Measurements from ENCODE around the gene IFI6. TPM values are rescaled to one million over a fixed set of nuclear protein-coding genes. Genes with fewer than 3 reads are reported as not detected.

Gene IFI6
- total RNA-seq, 1 donor from 2014 or later: 211 TPM

DNA sequence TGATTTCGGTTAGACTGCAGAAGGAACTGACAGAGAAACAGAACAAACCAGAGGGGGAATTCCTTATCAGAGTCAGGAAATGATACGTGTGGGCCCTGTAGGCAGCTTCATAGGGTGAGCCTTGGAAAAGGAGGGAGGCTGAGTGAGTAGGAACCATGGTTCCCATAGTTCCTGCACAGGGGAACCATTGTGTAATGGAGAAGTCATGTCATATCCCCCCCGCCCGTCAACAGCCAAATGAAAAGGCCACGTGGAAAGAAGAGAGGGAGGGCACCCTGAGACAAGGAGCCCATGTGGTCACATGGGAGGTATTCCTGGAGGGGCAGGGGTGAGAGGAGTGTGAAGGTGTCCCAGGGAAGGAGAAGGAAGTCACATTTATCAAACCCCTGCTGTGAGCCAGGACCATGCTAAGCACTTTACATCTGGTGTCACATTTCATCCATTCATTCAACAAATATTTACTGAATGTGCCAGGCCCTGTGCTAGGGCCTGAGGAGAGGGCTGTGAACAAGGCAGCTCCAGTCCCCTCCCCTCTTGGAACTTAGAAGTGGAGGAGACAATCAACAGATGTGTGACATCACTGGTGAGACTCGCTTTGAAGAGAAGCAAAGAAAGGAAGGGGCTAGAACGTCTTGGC lies 21.3 kb downstream of the IFI6 start:
- Histone ChIP-seq H3K27ac (no peak overlapping the region), H3K36me3 (no peaks in the 10 kb centered on the region), H3K9me3 (no peaks in the 10 kb centered on the region), H3K4me3 (no peak overlapping the region), H3K27me3 (ENCODE audit: low read depth) (no peaks in the 10 kb centered on the region), H3K4me1 (peaks cover 22% of the 10 kb centered on the region)
- peak; percentile 52 to 59 for ATAC-seq
- TF ChIP-seq, protein P1, sequence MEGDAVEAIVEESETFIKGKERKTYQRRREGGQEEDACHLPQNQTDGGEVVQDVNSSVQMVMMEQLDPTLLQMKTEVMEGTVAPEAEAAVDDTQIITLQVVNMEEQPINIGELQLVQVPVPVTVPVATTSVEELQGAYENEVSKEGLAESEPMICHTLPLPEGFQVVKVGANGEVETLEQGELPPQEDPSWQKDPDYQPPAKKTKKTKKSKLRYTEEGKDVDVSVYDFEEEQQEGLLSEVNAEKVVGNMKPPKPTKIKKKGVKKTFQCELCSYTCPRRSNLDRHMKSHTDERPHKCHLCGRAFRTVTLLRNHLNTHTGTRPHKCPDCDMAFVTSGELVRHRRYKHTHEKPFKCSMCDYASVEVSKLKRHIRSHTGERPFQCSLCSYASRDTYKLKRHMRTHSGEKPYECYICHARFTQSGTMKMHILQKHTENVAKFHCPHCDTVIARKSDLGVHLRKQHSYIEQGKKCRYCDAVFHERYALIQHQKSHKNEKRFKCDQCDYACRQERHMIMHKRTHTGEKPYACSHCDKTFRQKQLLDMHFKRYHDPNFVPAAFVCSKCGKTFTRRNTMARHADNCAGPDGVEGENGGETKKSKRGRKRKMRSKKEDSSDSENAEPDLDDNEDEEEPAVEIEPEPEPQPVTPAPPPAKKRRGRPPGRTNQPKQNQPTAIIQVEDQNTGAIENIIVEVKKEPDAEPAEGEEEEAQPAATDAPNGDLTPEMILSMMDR (IDR thresholded peaks at IDR 0.05): no peak
- no peak for DNase-seq
- intact Hi-C loops (cut with DNase I): no loop called here

- Histone ChIP-seq H3K4me1 (peaks cover 17% of the 10 kb centered on the region), H3K27ac (no peak overlapping the region), H3K4me3 (no peak overlapping the region), H3K27me3 (ENCODE audit: low read depth) (no peaks in the 10 kb centered on the region), H3K36me3 (no peaks in the 10 kb centered on the region), H3K9me3 (no peaks in the 10 kb centered on the region)
- intact Hi-C loops (cut with DNase I): no loop called here
- ATAC-seq (no peak), DNase-seq (no peak)
- TF ChIP-seq, protein P1 (IDR thresholded peaks at IDR 0.05): no peak
These were observed 21.8 kb downstream of the IFI6 start for GRCh38 chr1:27650171-27650538.

DNA sequence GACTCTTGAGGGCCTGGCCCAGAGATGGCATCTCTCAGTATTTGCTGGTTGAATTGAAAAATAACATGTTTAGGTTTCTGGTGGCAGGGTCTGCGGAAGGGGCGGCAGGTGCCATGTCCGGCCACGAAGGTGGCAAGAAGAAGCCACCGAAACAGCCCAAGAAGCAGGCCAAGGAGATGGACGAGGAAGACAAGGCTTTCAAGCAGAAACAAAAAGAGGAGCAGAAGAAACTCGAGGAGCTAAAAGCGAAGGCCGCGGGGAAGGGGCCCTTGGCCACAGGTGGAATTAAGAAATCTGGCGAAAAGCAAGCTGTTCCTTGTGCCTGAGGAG lies 22.7 kb downstream of the IFI6 start:
- no peak overlapping the region for H3K4me3 ChIP-seq
- TF ChIP-seq, protein P1 (IDR thresholded peaks at IDR 0.05): no peak
- DNase-seq: no peak
- no peaks in the 10 kb centered on the region for H3K9me3 ChIP-seq
- intact Hi-C loops (cut with DNase I): no loop called here
- no peaks in the 10 kb centered on the region for H3K36me3 ChIP-seq
- H3K27me3 ChIP-seq (ENCODE audit: low read depth): no peaks in the 10 kb centered on the region
- no peak for ATAC-seq
- no peak overlapping the region for H3K27ac ChIP-seq
- peaks cover 16% of the 10 kb centered on the region for H3K4me1 ChIP-seq

- no peaks in the 10 kb centered on the region for H3K36me3 ChIP-seq
- no peaks in the 10 kb centered on the region for H3K27me3 ChIP-seq (ENCODE audit: low read depth)
- H3K9me3 ChIP-seq: no peaks in the 10 kb centered on the region
- no peak overlapping the region for H3K27ac ChIP-seq
- TF ChIP-seq, protein P1 (IDR thresholded peaks at IDR 0.05): no peak
- DNase-seq (no peak), ATAC-seq (no peak)
- intact Hi-C loops (cut with DNase I): no loop called here
- no peak overlapping the region for H3K4me3 ChIP-seq
- peaks cover 19% of the 10 kb centered on the region for H3K4me1 ChIP-seq
These were observed 23.2 kb downstream of the IFI6 start for GRCh38 chr1:27648602-27649305.

DNA sequence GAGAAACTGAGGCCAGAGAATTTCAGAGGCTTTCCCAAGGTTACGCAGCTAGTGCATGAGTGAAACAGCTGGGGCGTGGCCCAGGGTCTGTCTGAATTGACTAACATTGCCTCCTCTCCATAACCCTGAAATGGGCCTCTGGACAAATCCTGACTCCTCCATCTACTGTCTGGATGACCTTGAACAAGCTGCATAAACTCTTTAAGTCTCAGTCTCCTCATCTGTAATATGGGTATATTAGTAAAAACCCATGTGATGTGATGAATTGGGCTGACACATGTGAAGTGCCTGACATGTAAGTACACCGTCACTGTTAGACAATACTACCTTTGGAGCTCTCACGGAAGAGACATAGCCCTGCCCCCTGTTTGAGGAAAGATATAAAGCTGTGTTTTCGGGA lies 24.7 kb downstream of the IFI6 start:
- ATAC-seq (no peak), DNase-seq (no peak)
- Histone ChIP-seq H3K4me3 (no peak overlapping the region), H3K9me3 (no peaks in the 10 kb centered on the region), H3K36me3 (no peaks in the 10 kb centered on the region), H3K27ac (no peak overlapping the region), H3K4me1 (peaks cover 24% of the 10 kb centered on the region), H3K27me3 (ENCODE audit: low read depth) (no peaks in the 10 kb centered on the region)
- intact Hi-C loops (cut with DNase I): no loop called here
- TF ChIP-seq, protein P1 (IDR thresholded peaks at IDR 0.05): no peak
